Ovary (tissue), 9 donors: ENCODE data around the gene DCP1B. TPM values are rescaled to one million over a fixed set of nuclear protein-coding genes. Genes with fewer than 3 reads are reported as not detected.
A peak's percentile ranks its signal among the peaks of the same experiment; 100 is the strongest.

Source experiments
- DNase-seq, 5 donors: peaks; one replicate each; pipeline ENCODE4 v3.0.0-alpha.2; 2019 to 2020
- H3K27ac ChIP-seq, 2 donors: fragments of 200-600 bp; one replicate each; pipeline versions ENCODE4 v1.5.1 to v1.8.0; 2019 to 2022
- H3K27me3 ChIP-seq: fragments of 200-600 bp; one replicate; pipeline ENCODE4 v1.8.0; 2022
- H3K36me3 ChIP-seq: fragments of 200-600 bp; sonication (generic); one replicate; pipeline ENCODE4 v1.5.1; 2019
- H3K4me1 ChIP-seq: one replicate; pipeline ENCODE4 v1.8.1; 2013; ENCODE audit warnings: mild to moderate bottlenecking, moderate library complexity; ENCODE audit not compliant: insufficient read depth
- H3K4me3 ChIP-seq: fragments of 200-600 bp; sonication (generic); one replicate; pipeline ENCODE4 v1.5.1; 2017
- H3K9me3 ChIP-seq, 2 donors: fragments of 200-600 bp in 1 of 2; sonication (generic) in 1 of 2; one replicate each; pipeline versions ENCODE4 v1.5.1 to v1.8.1; 2013 to 2019; ENCODE audit warnings: mild to moderate bottlenecking in 1 of 2, moderate library complexity in 1 of 2
- EP300 ChIP-seq: sonication (generic); formaldehyde crosslinking; IDR thresholded peaks from one replicate; pipeline ENCODE4 v1.6.1; 2017; ENCODE audit warnings: antibody characterized with exemption
- POLR2A ChIP-seq: fragments of 450-650 bp; IDR thresholded peaks from one replicate; pipeline ENCODE4 v1.6.1; 2017; ENCODE audit warnings: antibody characterized with exemption, mild to moderate bottlenecking, moderate library complexity
- WGBS, 3 donors: extraction: QIAGEN DNeasy Blood & Tissue Kit in 1 of 3; methylation state at CpG; one replicate each; pipeline versions ENCODE4 v1.1.5 to v1.1.7; 2013 to 2017; 5-methylcytosine and 5-hydroxymethylcytosine counted together
- intact Hi-C, 4 donors: fragments of 100-400 bp; cut with DNase I; formaldehyde crosslinking; loops; one replicate each; pipeline versions ENCODE4 v1.11.0 to v1.15.1; 2022 to 2023
- polyA plus RNA-seq, 2 donors: library from polyadenylated mRNA; stranded (reverse); fragments of 200-250 nt in 1 of 2; fragments of 350-450 nt in 1 of 2; fragmentation: Illumina TruSeq in 1 of 2; extraction: RNeasy Lipid Tissue Mini Kit (QIAGEN cat#74804) in 1 of 2; gene quantifications; one replicate each; pipeline ENCODE4 v1.2.3, GENCODE V29; 2013 to 2014
- total RNA-seq, 7 donors: library from RNA; depleted of rRNA in 2 of 7; stranded (reverse); fragments of >200 nt in 2 of 7; fragmentation: NEBNext Ultra II Directional in 3 of 7; extraction: Animal tissue kit (Norgen Biotek cat#: 25700) in 3 of 7; gene quantifications; one replicate each; pipeline versions ENCODE4 v1.1.0 to v1.2.4, GENCODE V29; 2016 to 2023
- TF ChIP-seq, protein P1 (sequence below), 3 donors: fragments of 450-650 bp in 2 of 3; fragments of 200-600 bp in 1 of 3; IDR thresholded peaks; one replicate each; pipeline versions ENCODE4 v1.5.1 to v1.8.0; 2016 to 2022; ENCODE audit warnings: antibody characterized with exemption in 3 of 3, mild to moderate bottlenecking in 1 of 3
- donor health status: DM: no; HTN: no; CAD: no; lungs with moderate emphysema.
- donor health status: DM: no; HTN: no; CAD: no.
- donor health status: Bipolar disorder and iron deficiency.
- donor health status: DM: yes; HTN: yes; CAD: no.
- donor health status: DM: no; HTN: no; CAD: no.
- donor health status: DM: yes; HTN: yes; CAD: no.

Gene DCP1B
- total and polyA plus RNA-seq, 9 donors, result 13.5 to 22.9 (median 17.2) TPM

- intact Hi-C loops, result loop anchor here (5.0 to 10.0 kb wide), 7 partner anchors 113 to 533 kb away; no protein-coding TSS in a partner anchor
- Histone ChIP-seq H3K27ac (no peak overlapping the region), H3K4me3 (peak overlapping the region; percentile 80)
Observed at GRCh38 chr12:2051700-2052621, 47.7 kb upstream of the DCP1B start.

DNA sequence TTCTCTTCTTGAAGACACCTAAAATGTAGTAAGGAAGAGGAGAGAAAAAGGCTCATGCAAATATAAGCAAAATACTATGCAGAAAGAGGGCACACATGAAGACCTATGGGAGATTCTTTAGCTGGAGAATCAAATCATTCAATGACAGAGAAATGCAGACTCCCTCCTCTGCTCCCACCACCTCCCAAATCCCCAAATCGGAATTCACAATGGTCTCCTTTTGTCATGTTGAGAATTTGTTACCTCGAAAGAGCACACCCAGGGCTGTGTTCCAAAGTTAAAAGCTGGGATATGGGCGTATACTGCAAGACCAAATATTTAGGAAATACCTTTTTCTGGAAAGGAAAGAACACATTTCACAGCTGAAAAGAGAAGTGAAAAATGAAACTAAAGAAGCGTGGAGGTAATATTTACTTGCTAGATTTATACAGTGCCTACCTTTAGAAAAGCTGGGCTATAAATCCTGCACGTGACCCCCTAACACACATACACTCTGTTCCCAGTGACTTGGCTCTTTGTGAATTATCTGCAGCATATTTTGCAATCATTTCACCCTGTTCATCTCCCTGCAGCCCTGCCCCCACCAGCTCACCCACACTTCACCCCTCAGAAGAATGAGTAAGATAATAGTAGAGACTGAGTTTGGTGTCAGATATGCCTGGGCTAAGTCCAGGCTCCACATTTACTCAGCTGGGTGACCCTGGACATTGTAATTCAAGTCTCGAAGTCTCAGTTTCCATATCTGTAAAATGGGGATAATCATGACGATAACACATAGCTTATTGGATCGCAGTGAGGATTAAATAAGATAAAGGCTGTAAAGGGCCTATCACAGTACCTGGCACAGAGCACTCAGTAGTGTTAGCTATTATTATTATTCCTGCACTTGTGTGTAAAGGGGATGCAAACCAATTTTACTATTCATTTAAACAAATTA lies 45.6 kb upstream of the DCP1B start:
- H3K4me1 ChIP-seq, result peaks cover 4% of the 10 kb centered on the region
- 55 to 68% (median 61%) methylated on average over 8 of the region's 8 CpGs for WGBS, 3 donors
- H3K27ac ChIP-seq, result no peak overlapping the region
- TF ChIP-seq EP300, result no peak
- TF ChIP-seq, protein P1, sequence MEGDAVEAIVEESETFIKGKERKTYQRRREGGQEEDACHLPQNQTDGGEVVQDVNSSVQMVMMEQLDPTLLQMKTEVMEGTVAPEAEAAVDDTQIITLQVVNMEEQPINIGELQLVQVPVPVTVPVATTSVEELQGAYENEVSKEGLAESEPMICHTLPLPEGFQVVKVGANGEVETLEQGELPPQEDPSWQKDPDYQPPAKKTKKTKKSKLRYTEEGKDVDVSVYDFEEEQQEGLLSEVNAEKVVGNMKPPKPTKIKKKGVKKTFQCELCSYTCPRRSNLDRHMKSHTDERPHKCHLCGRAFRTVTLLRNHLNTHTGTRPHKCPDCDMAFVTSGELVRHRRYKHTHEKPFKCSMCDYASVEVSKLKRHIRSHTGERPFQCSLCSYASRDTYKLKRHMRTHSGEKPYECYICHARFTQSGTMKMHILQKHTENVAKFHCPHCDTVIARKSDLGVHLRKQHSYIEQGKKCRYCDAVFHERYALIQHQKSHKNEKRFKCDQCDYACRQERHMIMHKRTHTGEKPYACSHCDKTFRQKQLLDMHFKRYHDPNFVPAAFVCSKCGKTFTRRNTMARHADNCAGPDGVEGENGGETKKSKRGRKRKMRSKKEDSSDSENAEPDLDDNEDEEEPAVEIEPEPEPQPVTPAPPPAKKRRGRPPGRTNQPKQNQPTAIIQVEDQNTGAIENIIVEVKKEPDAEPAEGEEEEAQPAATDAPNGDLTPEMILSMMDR (IDR thresholded peaks at IDR 0.05), result no peak
- TF ChIP-seq POLR2A, result no peak
- H3K9me3 ChIP-seq, result no peaks in the 10 kb centered on the region
- H3K36me3 ChIP-seq, result no peaks in the 10 kb centered on the region
- no peaks in the 10 kb centered on the region for H3K27me3 ChIP-seq
- intact Hi-C loops, result loop anchor here (5.0 to 10.0 kb wide), 8 partner anchors 115 to 535 kb away; no protein-coding TSS in a partner anchor
- no peak overlapping the region for H3K4me3 ChIP-seq
- DNase-seq, result no peak

More at GRCh38 chr12:2051700-2052621, 47.7 kb upstream of the DCP1B start:
- no peaks in the 10 kb centered on the region for H3K27me3 ChIP-seq
- H3K4me1 ChIP-seq, result peaks cover 4% of the 10 kb centered on the region
- no peaks in the 10 kb centered on the region for H3K9me3 ChIP-seq
- WGBS, 3 donors, result 5 to 12% (median 6%) methylated on average over 26 to 52 of the region's 52 CpGs
- TF ChIP-seq EP300, result no peak
- TF ChIP-seq POLR2A, result no peak
- TF ChIP-seq, protein P1 (IDR thresholded peaks at IDR 0.05), result no peak
- peak in 1 of 5 donors; percentile 37 for DNase-seq
- H3K36me3 ChIP-seq, result no peaks in the 10 kb centered on the region

- intact Hi-C loops, result loop anchor here in 1 of 4 donors (10.0 kb wide), 1 partner anchor 243 kb away; no protein-coding TSS in a partner anchor
- 89 to 94% (median 92%) methylated on average over 7 of the region's 7 CpGs for WGBS, 3 donors
- Histone ChIP-seq H3K36me3 (no peaks in the 10 kb centered on the region), H3K27me3 (no peaks in the 10 kb centered on the region), H3K27ac (no peak overlapping the region), H3K4me3 (no peak overlapping the region), H3K4me1 (no peaks in the 10 kb centered on the region), H3K9me3 (no peaks in the 10 kb centered on the region)
- no peak for TF ChIP-seq POLR2A
- TF ChIP-seq, protein P1 (IDR thresholded peaks at IDR 0.05), result no peak
- TF ChIP-seq EP300, result no peak
- no peak for DNase-seq
Observed at GRCh38 chr12:2047752-2048151, 43.5 kb upstream of the DCP1B start.

DNA sequence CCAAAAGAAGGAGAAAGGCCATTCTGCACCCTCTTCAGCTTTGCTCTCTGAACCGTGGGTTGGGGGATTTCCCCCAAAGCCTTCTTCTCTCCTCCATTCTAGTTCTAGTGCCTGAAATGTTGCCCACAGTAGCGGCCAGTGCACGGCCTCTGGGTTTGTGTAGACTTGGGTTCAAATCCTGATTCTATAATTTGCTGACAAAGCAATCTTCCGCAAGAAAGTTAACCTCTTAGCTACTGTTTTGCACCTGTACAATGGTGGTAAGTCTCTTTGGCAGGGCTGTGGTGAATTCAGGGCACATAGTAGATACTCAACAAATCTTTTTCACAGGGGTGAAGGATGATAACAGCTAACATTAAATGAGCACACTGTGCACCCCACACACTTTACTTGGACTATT lies 42.7 kb upstream of the DCP1B start:
- H3K27ac ChIP-seq, result no peak overlapping the region
- H3K9me3 ChIP-seq, result no peaks in the 10 kb centered on the region
- no peak overlapping the region for H3K4me3 ChIP-seq
- DNase-seq, result no peak
- no peaks in the 10 kb centered on the region for H3K27me3 ChIP-seq
- WGBS, 3 donors, result 84 to 92% (median 88%) methylated on average over 4 of the region's 4 CpGs
- TF ChIP-seq EP300 (no peak), POLR2A (no peak)
- TF ChIP-seq, protein P1 (IDR thresholded peaks at IDR 0.05), result no peak
- intact Hi-C loops, result loop anchor here in 1 of 4 donors (10.0 kb wide), 1 partner anchor 242 kb away; no protein-coding TSS in a partner anchor
- no peaks in the 10 kb centered on the region for H3K4me1 ChIP-seq
- no peaks in the 10 kb centered on the region for H3K36me3 ChIP-seq
